GM13976 (cell line): ENCODE data around the gene OR2T35.
"Not testable (repeated sequence)": the region's sequence is repeated elsewhere in the genome, so short reads cannot be mapped to it uniquely, and the experiment has no call there.

ENCODE experiments used
- DNase-seq: peaks from one replicate; pipeline ENCODE4 v3.0.0; 2012; ENCODE audit warnings: low spot score
- in situ Hi-C: fragments of 300-500 bp; cut with MboI; formaldehyde crosslinking; loops from one replicate; pipeline ENCODE4 v1.12.0; 2022; ENCODE audit warnings: low sequenced_read_pairs, mixed read lengths, inconsistent platforms; ENCODE audit not compliant: unreplicated experiment
- TF ChIP-seq, protein P1 (sequence below): IDR thresholded peaks from 2 replicates; pipeline ENCODE4 v1.5.1; 2012; ENCODE audit warnings: borderline replicate concordance, mild to moderate bottlenecking; ENCODE audit not compliant: insufficient read depth; ENCODE audit errors: extremely low read depth, missing control alignments, control extremely low read depth

The OR2T35 gene, protein sequence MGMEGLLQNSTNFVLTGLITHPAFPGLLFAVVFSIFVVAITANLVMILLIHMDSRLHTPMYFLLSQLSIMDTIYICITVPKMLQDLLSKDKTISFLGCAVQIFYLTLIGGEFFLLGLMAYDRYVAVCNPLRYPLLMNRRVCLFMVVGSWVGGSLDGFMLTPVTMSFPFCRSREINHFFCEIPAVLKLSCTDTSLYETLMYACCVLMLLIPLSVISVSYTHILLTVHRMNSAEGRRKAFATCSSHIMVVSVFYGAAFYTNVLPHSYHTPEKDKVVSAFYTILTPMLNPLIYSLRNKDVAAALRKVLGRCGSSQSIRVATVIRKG

DNA sequence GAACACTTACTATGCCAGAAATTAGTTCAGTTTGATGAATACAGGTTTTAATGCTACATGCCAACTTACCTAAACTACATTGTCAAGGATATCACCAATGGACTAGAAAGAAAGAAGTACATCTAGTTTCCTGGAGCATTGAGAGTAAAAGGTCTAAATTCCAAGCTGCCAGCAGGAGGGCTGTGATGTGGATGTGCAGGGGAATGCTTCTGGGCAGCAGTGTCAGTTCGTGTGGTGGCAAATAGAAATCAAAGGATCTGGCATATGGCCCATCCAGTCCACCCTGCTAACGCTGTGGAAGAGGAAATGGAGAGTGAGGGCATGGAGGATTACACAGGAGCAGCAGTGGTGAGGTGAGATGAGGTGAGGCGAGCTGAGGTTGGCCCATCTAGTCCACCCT is at the start of gene OR2T35:
OR2T35 (minus strand) TSS at position 101 of the 400 bp plus-strand sequence. CDS start 6,020 bp downstream, outside the sequence.
- DNase-seq, in situ Hi-C loops: not testable (repeated sequence)

DNA sequence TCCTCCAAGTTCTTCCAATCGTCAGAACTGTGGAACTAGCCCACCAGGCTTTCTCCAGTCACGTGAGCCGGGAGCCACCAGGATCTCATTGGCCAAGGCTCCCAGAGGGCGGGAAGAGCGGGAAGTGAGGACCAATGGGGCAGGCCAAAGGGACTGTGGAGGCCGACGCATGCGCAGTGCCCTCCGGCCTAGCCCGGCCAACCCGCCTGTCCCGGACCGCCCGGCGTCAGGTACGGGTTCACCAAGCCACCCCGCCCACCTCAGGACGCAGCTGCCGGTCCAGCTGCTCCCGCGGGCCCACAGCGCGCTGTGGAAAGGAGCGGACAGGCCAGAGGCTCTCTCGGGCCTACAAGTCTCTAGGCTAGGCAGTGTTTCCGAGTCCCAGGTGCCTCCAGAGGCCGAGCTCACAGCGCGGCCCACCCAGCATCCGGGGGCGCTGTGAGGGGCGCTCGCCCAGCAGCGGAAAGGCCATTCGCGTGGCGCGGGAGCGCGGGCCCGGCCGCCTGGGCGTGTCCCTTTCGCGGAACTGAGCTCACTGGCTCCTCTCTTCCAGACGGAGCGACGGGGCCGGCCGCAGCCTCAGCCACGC is 46.6 kb upstream of the OR2T35 start:
- TF ChIP-seq, protein P1, sequence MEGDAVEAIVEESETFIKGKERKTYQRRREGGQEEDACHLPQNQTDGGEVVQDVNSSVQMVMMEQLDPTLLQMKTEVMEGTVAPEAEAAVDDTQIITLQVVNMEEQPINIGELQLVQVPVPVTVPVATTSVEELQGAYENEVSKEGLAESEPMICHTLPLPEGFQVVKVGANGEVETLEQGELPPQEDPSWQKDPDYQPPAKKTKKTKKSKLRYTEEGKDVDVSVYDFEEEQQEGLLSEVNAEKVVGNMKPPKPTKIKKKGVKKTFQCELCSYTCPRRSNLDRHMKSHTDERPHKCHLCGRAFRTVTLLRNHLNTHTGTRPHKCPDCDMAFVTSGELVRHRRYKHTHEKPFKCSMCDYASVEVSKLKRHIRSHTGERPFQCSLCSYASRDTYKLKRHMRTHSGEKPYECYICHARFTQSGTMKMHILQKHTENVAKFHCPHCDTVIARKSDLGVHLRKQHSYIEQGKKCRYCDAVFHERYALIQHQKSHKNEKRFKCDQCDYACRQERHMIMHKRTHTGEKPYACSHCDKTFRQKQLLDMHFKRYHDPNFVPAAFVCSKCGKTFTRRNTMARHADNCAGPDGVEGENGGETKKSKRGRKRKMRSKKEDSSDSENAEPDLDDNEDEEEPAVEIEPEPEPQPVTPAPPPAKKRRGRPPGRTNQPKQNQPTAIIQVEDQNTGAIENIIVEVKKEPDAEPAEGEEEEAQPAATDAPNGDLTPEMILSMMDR = no peak
- no peak for DNase-seq
- in situ Hi-C loops = no loop called here

DNA sequence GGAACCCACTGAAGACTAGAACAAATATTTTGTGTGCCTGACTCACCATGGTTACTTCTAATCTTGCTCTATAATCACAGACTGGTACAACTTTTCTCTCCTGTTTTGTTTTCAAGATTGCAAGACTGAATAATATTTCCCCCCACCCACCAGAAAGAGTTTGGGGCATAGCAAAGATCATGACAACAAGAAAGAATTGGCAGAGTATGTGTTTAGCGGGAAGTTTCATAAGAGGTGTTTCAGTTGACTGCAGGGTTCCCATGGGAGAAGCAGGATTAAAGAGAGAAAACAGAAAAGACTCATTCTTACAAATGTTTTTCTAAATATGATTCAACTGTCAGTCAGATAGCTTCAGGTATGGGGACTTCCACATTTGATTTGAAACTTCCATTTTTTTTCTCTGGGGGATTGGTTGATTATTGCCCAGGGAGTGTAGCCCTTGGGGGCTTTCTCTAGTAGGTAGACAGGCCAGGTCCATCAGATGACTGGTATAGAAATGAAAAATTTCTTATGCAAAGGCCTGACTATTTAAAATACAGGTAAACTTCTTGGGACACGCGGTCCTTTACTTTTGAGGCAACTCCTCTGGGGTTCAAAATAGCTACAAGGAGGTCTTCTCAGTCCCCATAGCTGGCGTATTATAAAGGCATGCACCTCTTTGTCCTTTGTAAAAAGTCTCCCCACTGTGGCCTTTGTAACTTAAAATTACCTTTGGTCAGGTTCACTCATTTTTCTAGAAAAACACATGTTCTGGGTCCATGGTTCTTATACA is 43.6 kb upstream of the OR2T35 start:
- peak; percentile 41 for DNase-seq
- in situ Hi-C loops = loop anchor here (10.0 kb wide), 1 partner anchor 64 kb away; no protein-coding TSS in a partner anchor
- TF ChIP-seq, protein P1 = no peak

DNA sequence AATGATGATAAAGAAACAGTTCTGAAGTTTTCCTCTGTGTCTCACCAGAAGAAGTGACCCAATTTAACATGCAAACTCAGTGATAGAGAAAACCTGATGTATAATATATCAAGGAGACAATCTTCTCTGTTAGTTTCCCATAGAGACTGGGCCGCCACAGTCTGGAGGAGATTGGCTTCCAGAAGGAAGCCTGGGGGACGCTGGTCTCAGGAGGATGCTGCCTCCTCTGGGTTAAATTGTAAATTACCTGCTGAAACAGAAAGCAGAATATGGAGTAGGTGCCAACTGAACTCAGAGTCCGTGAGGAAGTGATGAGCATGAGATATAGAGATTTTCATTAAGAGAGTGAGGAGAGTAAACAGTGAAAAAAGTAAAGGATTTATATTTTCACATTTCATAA is 41.7 kb upstream of the OR2T35 start:
- TF ChIP-seq, protein P1 = peak; percentile 55
- in situ Hi-C loops = loop anchor here (10.0 kb wide), 1 partner anchor 62 kb away; no protein-coding TSS in a partner anchor
- DNase-seq = peak; percentile 60

DNA sequence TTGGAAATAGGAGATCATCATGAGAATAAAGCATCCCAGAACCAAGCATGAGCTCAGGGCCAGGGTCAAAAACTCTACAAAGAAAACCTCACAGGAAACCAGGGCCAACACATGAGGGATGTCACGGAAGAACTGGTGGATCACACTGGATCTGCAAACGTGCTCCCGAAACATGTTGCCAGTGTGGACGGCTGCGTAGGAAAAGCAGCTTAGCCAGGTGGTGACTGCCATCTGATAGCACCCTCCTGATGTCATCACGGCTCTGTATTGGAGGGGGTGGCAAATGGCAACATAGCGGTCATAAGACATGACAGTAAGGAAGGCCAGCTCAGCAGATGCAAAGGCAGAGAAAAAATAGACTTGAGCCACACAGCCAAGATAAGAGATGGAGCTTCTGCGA is 36.6 kb upstream of the OR2T35 start:
- in situ Hi-C loops = loop anchor here (10.0 kb wide), 1 partner anchor 57 kb away; no protein-coding TSS in a partner anchor
- TF ChIP-seq, protein P1 = no peak
- no peak for DNase-seq

DNA sequence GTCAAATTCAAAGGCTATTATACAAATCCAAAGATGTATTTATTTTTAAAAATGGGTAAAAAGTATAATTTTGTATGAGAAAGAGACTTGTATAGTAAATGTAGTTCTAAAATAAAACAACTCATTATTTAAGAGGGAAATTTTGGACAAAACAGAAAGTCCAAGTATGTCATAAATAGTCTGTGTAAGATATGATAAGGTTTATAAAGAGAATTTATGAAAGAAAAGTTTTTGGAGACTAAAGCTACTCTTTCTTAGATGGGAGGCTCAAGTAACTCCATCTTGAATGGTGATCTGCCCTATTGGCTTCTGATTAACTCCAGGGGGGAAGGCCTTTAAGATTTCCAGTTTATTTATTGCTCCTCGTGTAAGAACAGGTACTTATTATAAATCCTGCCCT is 24.9 kb upstream of the OR2T35 start:
- DNase-seq = no peak
- in situ Hi-C loops = no loop called here
- TF ChIP-seq, protein P1 = no peak

DNA sequence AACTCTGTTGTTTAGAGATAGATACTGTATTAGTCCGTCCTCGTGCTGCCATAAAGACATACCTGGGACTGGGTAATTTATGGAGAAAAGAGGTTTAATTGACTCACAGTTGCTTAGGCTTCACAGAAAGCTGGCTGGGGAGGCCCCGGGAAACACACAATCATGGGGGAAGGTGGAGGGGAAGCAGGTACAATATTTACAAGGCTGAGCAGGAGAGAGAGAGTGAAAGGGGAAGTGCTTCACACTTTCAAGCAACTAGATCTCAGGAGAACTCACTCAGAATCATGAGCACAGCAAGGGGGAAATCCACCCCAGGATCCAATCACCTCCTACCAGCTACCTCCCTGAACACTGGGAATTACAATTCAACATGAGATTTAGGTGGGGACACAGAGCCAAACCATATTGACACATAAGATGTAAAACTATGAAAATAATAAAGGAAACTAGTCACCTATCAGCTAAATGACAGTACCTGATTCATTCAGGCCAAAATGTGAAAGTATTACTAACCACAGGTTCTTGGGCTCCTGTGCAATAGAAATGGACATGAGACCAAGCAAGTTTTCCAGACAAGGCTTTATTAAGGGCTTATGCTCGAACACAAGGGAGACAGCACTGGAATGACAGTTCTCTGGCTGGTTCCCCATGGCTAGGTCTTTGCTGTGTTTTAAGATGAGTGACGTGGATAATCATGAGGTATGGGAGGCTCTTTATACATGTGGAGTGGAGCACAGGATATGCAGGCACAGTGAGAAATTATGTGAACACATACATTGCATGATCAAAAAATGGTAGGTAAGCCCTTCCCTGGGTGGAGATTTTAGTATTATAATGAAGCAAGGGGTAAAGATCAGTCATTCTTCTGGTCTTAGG is 18.6 kb upstream of the OR2T35 start:
- DNase-seq, in situ Hi-C loops: not testable (repeated sequence)

DNA sequence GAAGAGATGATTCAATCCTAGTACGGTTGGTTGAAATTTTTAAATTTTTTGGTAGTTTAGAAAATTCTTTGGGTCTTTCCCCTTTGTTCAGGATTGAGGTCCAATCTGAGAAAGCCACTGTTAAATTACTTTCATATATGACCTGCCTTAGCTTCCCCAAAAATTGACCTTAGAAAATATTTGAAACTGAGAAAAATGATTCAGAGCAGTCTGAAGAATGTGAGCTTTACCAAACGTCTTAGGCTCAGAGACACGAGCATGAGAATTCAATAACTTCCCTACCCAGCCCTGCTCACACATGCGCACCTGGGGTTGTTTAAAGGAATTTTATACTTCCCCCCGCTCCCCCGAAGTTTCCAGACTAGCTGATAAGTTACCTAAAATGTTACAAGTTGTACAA is 11.7 kb upstream of the OR2T35 start:
- DNase-seq, in situ Hi-C loops: not testable (repeated sequence)

DNA sequence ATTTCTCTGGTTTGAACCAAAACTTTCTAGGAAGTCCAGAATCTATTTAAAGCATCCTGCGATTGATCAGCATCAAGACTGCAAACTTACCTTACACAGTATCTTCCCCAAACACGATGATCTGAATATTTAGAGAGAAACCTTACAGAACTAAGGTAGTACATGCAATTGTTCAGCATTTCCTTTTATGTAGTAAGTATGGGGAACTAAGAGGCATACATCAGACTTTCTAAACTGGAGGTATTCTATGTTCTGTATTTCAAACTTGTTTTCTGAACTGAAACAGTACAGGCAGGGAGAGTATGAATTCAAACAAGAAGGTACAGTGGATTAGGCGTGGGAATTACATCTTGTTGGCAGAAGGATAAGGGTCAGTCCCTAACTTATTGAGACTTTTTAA is 10.3 kb upstream of the OR2T35 start, which contains the start of gene OR2T27:
OR2T27 (minus strand) TSS at position 175 of the 400 bp plus-strand sequence. CDS start 4,644 bp downstream, outside the sequence.
- in situ Hi-C loops, DNase-seq: not testable (repeated sequence)
